Activated B cell treated with CpG ODN at 0.5 μM for 24 hours (primary cell): ENCODE measurements around the gene PA2G4. TPM values are rescaled to one million over a fixed set of nuclear protein-coding genes. Genes with fewer than 3 reads are reported as not detected.

Experiments
- ATAC-seq: fragments of 200-7000 bp; cut with Tn5 transposase; one replicate; pipeline ENCODE4 v1.10.0; 2021; ENCODE audit warnings: low read depth, mild to moderate bottlenecking, moderate library complexity
- CTCF ChIA-PET: fragments of 350-600 bp; sonication (Branson Sonifier 250); formaldehyde crosslinking; loops from one replicate; lab custom pipeline; 2021; ENCODE audit warnings: antibody characterized with exemption; lab: Charles Lee
- POLR2A ChIA-PET: fragments of 350-600 bp; sonication (Branson Sonifier 250); formaldehyde crosslinking; loops from one replicate; lab custom pipeline; 2021; ENCODE audit warnings: antibody characterized with exemption; lab: Charles Lee
- DNase-seq: peaks from one replicate; pipeline ENCODE4 v3.0.0; 2022
- H3K27ac Mint-ChIP-seq: one replicate; pipeline ENCODE4 v1.8.0; 2020; ENCODE audit warnings: mixed read lengths
- H3K27me3 Mint-ChIP-seq: one replicate; pipeline ENCODE4 v1.8.0; 2021; ENCODE audit warnings: mixed read lengths
- H3K36me3 Mint-ChIP-seq: one replicate; pipeline ENCODE4 v1.8.0; 2021; ENCODE audit warnings: low read depth, mixed read lengths
- H3K4me1 Mint-ChIP-seq: one replicate; pipeline ENCODE4 v1.8.0; 2021; ENCODE audit warnings: mixed read lengths
- H3K4me3 Mint-ChIP-seq: one replicate; pipeline ENCODE4 v1.8.0; 2020; ENCODE audit warnings: mild to moderate bottlenecking, mixed read lengths
- H3K9me3 Mint-ChIP-seq: one replicate; pipeline ENCODE4 v1.8.0; 2020; ENCODE audit warnings: mixed read lengths
- intact Hi-C: fragments of 100-400 bp; cut with micrococcal nuclease; formaldehyde crosslinking; loops from one replicate; pipeline ENCODE4 v1.15.1; 2024
- total RNA-seq: library from RNA; stranded (reverse); gene quantifications from 2 replicates; pipeline ENCODE4 v1.2.3, GENCODE V29; 2022
- TF ChIP-seq, protein P1 (sequence below): fragments of 200-600 bp; IDR thresholded peaks from one replicate; pipeline ENCODE4 v1.8.0; 2022; ENCODE audit warnings: antibody characterized with exemption, mild to moderate bottlenecking

PA2G4 gene
- total RNA-seq, 1 donor from 2014 or later: 137 TPM

- Mint-ChIP-seq H3K36me3 (peaks cover 64% of the 10 kb centered on the region), H3K9me3 (no peaks in the 10 kb centered on the region), H3K4me1 (peaks cover 37% of the 10 kb centered on the region), H3K27me3 (no peaks in the 10 kb centered on the region), H3K27ac (peak within 1 kb of the TSS; percentile 99), H3K4me3 (peak within 1 kb of the TSS; percentile 100)
- POLR2A ChIA-PET: interaction anchor here (0.6 to 5.0 kb wide), 39 partner anchors 9 to 639 kb away, joined by 3 to 116 read pairs (median 6); partner anchors contain the start of genes ANKRD52, BAZ2A, BLOC1S1 and CNPY2
- DNase-seq (peak; percentile 89), ATAC-seq (peak; percentile 76)
- intact Hi-C loops: loop anchor here (1.0 to 5.0 kb wide), 22 partner anchors 8 to 1404 kb away; partner anchors contain the start of genes COQ10A, CS, DDIT3 and MBD6
- CTCF ChIA-PET: interaction anchor here (0.6 to 4.7 kb wide), 17 partner anchors 8 to 476 kb away, joined by 3 to 80 read pairs (median 6); partner anchors contain the start of genes ANKRD52, ESYT1, PA2G4 and RNF41
- TF ChIP-seq, protein P1, sequence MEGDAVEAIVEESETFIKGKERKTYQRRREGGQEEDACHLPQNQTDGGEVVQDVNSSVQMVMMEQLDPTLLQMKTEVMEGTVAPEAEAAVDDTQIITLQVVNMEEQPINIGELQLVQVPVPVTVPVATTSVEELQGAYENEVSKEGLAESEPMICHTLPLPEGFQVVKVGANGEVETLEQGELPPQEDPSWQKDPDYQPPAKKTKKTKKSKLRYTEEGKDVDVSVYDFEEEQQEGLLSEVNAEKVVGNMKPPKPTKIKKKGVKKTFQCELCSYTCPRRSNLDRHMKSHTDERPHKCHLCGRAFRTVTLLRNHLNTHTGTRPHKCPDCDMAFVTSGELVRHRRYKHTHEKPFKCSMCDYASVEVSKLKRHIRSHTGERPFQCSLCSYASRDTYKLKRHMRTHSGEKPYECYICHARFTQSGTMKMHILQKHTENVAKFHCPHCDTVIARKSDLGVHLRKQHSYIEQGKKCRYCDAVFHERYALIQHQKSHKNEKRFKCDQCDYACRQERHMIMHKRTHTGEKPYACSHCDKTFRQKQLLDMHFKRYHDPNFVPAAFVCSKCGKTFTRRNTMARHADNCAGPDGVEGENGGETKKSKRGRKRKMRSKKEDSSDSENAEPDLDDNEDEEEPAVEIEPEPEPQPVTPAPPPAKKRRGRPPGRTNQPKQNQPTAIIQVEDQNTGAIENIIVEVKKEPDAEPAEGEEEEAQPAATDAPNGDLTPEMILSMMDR: no peak
Observed at GRCh38 chr12:56117778-56118687, 13.7 kb downstream of the PA2G4 start, which contains the start of gene ZC3H10. TSS of gene ZC3H10 (plus strand) at chr12:56118266. CDS start at chr12:56120563, 2,297 bp downstream.

DNA sequence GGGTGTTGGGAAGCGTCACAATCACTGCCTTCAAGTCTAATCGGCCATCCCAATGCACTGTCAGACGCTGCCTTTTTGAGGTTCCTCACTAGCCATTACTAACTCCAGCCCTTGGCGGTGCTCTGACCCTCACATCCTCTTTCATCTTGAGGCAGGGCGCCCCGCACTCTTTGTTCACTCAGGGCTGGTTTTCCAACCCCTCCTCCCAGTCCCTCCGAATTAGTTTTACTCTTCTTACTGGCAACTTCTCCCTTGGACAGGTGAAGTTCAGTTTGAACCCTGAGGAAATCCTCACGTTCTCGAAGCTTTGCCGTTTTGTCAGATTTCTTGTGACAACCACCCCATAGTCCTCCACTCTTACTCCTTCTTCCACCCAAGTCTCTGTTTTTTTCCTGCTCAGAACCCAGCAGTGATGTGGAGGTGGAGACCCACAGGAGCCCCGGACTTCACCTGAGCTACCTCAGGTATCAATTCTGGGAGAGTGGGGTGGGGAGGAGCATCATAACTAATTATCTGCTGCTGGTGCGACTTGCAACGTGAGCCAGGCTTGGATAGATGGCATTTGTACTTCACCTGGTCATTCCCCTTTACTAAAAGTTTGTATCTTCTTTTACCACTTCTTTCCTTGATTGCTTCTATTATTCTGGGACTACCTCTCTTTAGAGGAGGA lies 14.5 kb downstream of the PA2G4 start:
- intact Hi-C loops: loop anchor here (1.0 to 5.0 kb wide), 25 partner anchors 7 to 1403 kb away; partner anchors contain the start of genes ANKRD52, COQ10A, CS and DDIT3
- Mint-ChIP-seq H3K27ac (peak overlapping the region; percentile 99), H3K9me3 (no peaks in the 10 kb centered on the region), H3K4me3 (peak overlapping the region; percentile 100), H3K36me3 (peaks cover 58% of the 10 kb centered on the region), H3K27me3 (no peaks in the 10 kb centered on the region), H3K4me1 (peaks cover 38% of the 10 kb centered on the region)
- no peak for DNase-seq
- ChIA-PET POLR2A (interaction anchor here (0.6 to 5.0 kb wide), 37 partner anchors 9 to 638 kb away, joined by 3 to 116 read pairs (median 6); partner anchors contain the start of genes ANKRD52, BLOC1S1, CNPY2 and COQ10A), CTCF (interaction anchor here (0.6 to 4.7 kb wide), 15 partner anchors 8 to 380 kb away, joined by 3 to 80 read pairs (median 6); partner anchors contain the start of genes ANKRD52, ESYT1, PA2G4 and RNF41)
- TF ChIP-seq, protein P1: no peak
- no peak for ATAC-seq

- Mint-ChIP-seq H3K36me3 (peaks cover 59% of the 10 kb centered on the region), H3K27ac (peak overlapping the region; percentile 99), H3K27me3 (no peaks in the 10 kb centered on the region), H3K9me3 (no peaks in the 10 kb centered on the region), H3K4me1 (peaks cover 42% of the 10 kb centered on the region), H3K4me3 (peak overlapping the region; percentile 100)
- intact Hi-C loops: loop anchor here (1.0 to 5.0 kb wide), 14 partner anchors 70 to 1403 kb away; partner anchors contain the start of genes ANKRD52, COQ10A, DDIT3 and MBD6
- ATAC-seq (no peak), DNase-seq (no peak)
- ChIA-PET POLR2A (interaction anchor here (1.0 to 5.0 kb wide), 15 partner anchors 8 to 517 kb away, joined by 3 to 116 read pairs (median 7); partner anchors contain the start of genes ANKRD52, CNPY2, ESYT1 and MYL6B), CTCF (interaction anchor here (1.0 to 4.7 kb wide), 11 partner anchors 9 to 381 kb away, joined by 3 to 80 read pairs (median 5); partner anchors contain the start of genes ANKRD52, ESYT1, PA2G4 and RNF41)
- TF ChIP-seq, protein P1: no peak
Observed at GRCh38 chr12:56119361-56119796, 15.0 kb downstream of the PA2G4 start.

- intact Hi-C loops: loop anchor here (10.0 kb wide), 1 partner anchor 474 kb away; no protein-coding TSS in a partner anchor
- no peak overlapping the region for H3K4me3 Mint-ChIP-seq
- ChIA-PET CTCF (interaction anchor here (0.8 to 4.7 kb wide), 10 partner anchors 8 to 382 kb away, joined by 3 to 80 read pairs (median 6); partner anchors contain the start of genes ANKRD52, ESYT1, PA2G4 and RNF41), POLR2A (interaction anchor here (0.9 to 4.3 kb wide), 11 partner anchors 10 to 344 kb away, joined by 3 to 116 read pairs (median 5); partner anchors contain the start of genes ANKRD52, CNPY2, MYL6B and RNF41)
- peaks cover 45% of the 10 kb centered on the region for H3K4me1 Mint-ChIP-seq
- H3K27ac Mint-ChIP-seq: no peak overlapping the region
- no peaks in the 10 kb centered on the region for H3K9me3 Mint-ChIP-seq
- H3K27me3 Mint-ChIP-seq: no peaks in the 10 kb centered on the region
- no peak for DNase-seq
- TF ChIP-seq, protein P1: no peak
- no peak for ATAC-seq
- H3K36me3 Mint-ChIP-seq: peaks cover 59% of the 10 kb centered on the region
Observed at GRCh38 chr12:56120158-56120846, 15.9 kb downstream of the PA2G4 start.
